DMS114 treated with DMSO at 0.1 percent for 48 hours (cell line): ENCODE results near the gene CMTM1.
"Not testable (repeated sequence)": the region's sequence is repeated elsewhere in the genome, so short reads cannot be mapped to it uniquely, and the experiment has no call there.

ENCODE experiments used
- DNase-seq: peaks from one replicate; lab custom pipeline; 2025; ENCODE audit not compliant: unreplicated experiment; lab: John Stamatoyannopoulos, UW

Gene CMTM1

GRCh38 chr16:66610111-66610820 lies 44.0 kb downstream of the CMTM1 start:
- DNase-seq = no peak

- not testable (repeated sequence) for DNase-seq
Observed at GRCh38 chr16:66611911-66612310, 45.7 kb downstream of the CMTM1 start.

- DNase-seq = no peak
Observed at GRCh38 chr16:66612422-66612821, 46.2 kb downstream of the CMTM1 start.

DNA sequence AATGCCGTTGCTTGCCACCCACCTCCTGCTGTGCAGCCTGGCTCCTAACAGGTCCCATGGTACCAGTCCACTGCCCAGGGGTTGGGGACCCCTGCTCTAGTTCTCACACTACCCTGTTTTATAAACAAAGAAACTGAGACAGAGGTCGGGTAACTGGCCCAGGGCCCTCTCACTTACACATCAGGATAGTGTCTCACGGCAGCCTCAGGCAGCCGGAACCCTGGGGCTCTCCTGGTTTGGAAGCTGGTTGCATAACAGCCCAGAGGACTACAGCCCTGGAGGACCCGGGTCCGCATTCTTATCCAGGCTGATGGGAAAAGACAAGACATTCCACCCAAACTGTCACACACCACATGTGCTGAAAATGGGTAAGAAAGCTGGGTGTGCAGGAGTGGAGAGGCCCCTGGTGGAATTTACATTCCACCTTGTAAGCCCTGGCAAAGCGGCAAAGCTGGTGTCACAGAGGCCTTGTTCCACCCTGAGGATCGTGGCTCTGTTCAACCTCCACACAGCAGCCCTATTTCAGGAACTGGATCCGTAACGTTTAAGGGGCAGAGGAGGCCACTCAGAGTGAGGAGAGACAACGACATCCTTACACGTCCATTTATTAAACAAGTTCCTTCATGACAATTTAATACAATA lies 48.0 kb downstream of the CMTM1 start:
- no peak for DNase-seq

DNA sequence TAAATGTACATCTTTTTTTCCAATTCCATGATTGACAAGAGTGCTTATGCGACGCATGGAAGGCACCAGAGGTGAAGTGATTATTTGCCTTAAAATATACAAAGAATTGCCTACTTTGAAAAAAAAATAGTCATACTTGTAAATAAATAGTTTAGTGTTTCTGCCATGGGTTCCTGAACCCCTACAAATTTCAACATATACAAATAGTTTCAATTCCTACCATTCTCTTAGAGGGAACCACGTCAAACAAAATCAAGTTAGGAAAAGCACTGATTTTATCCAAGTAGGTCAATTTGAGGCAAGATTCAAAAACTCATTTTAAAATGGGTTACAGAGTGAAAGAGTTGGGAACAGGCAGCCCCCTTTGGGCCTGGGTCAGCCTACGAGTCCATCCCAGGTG lies 49.9 kb downstream of the CMTM1 start:
- no peak for DNase-seq

- no peak for DNase-seq
Observed at GRCh38 chr16:66616592-66616991, 50.4 kb downstream of the CMTM1 start.

DNA sequence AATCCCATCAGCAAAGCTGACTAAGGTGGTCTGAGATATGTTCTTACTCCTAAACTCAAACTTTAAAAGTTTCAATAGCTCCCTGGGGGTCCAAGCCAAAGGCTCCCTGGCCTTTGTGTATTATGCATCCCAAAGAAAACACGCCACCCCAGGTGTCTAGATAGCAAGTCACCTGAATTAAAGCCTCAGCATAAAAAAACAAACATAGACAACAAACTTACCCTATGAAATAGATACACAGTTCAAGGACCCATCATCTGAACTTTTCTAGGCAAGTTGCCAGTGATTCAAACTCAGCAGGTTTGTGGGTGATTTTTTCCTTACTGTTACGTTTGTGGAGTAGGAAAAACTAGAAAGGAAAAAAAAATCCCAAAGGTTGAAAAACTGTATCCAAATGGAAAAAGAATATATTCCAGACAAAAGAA lies 50.8 kb downstream of the CMTM1 start:
- DNase-seq = no peak

GRCh38 chr16:66617728-66618127 lies 51.5 kb downstream of the CMTM1 start:
- no peak for DNase-seq

DNA sequence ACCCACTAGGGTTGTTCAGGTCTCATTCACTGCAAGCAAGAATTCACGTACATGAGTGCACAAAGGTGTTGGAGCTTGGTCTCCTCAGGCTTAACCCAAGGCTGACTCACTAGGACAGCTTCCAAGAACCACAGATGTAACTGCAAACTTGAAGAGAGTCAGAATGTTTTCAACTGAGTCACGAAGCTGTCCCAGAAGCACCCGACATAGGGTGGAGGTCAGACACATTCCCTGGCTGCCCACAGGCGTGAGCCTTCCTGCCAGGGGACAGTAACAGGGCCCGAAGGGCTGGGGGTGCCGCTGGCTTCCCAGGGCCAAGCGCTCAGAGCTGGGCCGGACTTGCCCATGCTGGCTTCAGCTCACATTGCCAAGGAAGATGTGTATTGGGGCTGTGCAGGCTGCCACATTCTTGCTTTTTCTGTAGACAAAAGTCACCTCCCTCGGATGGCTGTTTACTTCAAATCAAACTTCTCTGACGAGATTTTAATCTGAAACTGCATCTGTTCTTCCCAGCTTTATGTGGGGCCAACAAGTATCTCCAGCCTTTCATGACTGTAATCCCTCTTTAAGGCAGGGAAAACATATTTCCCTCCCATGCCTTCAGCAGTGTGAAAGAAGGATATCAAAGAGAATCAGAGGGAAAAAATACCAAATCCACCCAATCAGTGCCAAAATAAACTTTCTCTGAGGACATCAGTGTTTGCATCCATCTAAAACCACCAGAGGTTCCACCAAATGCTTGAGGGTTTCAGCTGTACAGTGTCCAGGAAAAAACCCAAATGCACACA lies 52.5 kb downstream of the CMTM1 start:
- DNase-seq = no peak

GRCh38 chr16:66619534-66620428 lies 53.5 kb downstream of the CMTM1 start:
- DNase-seq = no peak

GRCh38 chr16:66620429-66620795 lies 54.2 kb downstream of the CMTM1 start:
- DNase-seq = no peak

GRCh38 chr16:66621973-66622372 lies 55.7 kb downstream of the CMTM1 start:
- DNase-seq = no peak

- no peak for DNase-seq
Observed at GRCh38 chr16:66622863-66623262, 56.6 kb downstream of the CMTM1 start.

DNA sequence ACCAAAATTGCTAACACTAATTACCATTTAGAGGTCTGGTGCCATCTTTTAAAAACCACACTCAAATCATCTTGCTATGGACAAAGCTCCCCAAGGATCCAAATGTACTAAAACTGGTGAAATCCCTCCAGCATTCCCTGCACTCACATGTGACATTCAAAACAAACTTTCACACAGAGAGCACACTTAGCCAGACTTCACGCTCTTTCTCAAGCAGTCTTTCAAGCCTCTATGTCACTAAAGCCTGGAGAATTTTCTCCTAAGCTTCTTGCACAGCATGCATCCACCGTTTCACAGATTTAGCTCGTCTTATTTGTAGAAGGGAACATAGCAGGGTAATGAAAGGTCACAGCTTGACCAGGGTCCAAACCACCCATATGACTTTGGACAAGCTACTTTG lies 57.5 kb downstream of the CMTM1 start:
- no peak for DNase-seq

GRCh38 chr16:66627611-66628378 lies 61.6 kb downstream of the CMTM1 start:
- not testable (repeated sequence) for DNase-seq
